GM19438 (cell line): Measurements from ENCODE around the gene CFAP157.

Experiments
- ATAC-seq: cut with Tn5 transposase; IDR thresholded peaks from one replicate; pipeline ENCODE4 v1.9.1; 2021; ENCODE audit warnings: low read depth; ENCODE audit not compliant: unreplicated experiment

Gene CFAP157

DNA sequence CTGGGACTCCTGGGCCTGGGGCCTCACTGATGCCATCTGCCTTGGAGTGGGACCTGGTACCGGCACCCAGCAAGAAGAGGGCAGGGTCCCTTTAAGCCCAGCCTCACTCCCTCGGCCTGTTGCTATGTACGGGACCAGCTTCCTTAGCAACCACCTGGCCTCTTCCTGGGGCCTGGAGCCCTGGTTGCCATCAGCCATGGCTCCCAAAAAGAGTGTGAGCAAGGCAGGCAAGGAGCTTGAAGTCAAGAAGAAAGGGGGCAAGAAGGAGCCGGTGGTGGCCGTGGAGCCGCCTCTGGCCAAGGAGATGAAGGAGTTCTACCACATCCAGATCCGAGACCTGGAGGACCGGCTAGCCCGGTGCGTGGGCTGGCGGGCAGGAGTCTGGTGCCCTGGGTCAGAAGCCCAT lies at the start of gene CFAP157:
Gene CFAP157, plus strand, starts transcription at position 153 of the 406 bp plus-strand sequence. Its CDS starts 44 bp downstream, at position 197.
- no peak for ATAC-seq

DNA sequence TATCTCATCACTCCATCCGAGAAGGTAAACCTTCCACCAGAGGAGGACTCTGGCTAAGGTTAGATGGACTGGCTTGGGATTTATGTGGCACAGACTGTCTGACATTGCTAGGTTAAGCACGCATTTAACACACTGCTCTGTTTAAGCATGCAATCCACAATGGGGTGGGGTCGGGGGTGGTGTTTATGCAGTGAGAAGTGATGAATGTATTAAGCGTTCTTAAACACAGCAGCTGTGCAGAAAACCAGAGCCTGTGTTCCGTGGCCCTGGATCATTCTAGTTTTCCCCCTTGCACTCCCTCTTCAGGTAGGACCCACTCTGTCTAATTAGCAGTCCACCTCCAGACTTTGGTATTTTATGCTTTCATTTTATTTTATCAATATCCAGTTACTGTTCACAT lies 48.4 kb upstream of the CFAP157 start:
- no peak for ATAC-seq

DNA sequence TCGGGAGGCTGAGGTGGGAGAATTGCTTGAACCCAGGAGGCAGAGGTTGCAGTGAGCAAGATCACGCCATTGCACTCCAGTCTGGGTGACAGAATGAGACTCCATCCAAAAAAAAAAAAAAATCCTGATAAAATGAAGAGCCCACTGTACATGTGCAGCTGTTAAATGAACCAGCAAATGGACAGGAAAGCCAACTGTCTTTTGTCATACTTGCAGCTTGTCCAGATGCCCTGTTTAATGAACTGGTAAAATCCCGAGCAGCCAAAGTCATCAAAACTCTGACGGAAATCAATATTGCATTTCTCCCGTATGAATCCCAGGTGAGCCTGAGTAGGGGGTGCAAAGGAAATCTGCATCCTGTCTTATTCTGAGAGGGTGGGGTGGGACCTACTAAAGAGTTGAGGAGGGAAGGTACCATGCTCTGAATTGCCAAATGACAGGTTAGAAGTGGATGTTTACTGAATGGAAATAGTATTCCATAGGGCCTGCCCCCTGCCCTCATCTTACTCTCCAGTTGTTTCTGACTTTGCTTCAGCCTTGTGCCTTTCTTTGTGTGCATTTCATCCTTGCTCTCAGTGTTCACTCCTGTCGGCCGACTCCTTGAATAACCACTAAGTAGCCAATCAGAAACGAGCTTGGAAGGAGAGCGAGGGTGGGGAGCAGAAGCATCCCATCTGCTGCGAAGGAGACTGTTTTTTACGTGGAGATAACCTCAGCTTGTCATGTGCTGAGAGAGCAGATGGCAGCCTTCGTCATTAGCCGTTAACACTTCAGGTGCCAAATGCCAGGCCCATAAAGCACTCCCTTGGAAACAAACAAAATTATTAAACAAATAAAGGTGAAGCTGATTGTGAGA lies 45.7 kb upstream of the CFAP157 start:
- no peak for ATAC-seq

DNA sequence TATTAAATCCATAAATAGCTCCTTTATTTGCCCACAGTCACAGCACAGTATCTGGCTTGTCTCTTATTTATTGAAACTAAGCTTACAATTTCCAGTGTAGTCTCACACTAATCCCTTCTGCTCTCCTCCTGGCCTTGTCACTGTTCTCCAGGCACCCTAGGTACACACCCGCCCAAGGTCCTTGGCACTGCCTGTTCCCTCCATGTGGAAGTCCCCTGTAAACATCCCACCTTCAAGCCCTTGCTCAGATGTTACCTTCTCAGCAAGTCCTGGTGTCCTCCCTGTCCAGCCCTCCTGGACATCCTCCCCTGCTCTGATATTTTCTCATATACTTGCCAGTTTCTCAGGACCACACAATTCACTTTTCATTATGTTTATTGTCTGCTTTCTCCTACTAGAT lies 44.2 kb upstream of the CFAP157 start:
- no peak for ATAC-seq

GRCh38 chr9:127664324-127664677 lies 42.5 kb upstream of the CFAP157 start:
- no peak for ATAC-seq

- no peak for ATAC-seq
Measured at GRCh38 chr9:127664678-127665507, 41.9 kb upstream of the CFAP157 start.

- ATAC-seq, result no peak
Measured at GRCh38 chr9:127667127-127667844, 39.5 kb upstream of the CFAP157 start.

DNA sequence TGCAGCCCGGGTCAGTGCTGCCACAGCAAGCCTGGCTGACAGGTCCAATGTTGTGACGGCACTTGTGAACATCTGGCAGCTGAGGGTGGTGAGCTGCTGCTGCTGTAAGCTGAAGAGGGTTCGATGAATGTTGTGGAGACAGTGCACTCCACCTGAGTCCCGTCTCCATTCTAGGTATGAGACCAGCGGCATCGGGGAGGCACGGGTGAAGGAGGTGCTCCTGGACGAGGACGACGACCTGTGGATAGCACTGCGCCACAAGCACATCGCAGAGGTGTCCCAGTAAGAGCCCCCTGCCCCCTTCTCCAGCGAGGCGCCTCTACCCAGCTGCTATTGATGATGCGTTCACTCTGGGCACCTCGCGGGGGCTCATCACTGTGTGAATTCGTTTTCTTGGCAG lies 38.9 kb upstream of the CFAP157 start:
- no peak for ATAC-seq

DNA sequence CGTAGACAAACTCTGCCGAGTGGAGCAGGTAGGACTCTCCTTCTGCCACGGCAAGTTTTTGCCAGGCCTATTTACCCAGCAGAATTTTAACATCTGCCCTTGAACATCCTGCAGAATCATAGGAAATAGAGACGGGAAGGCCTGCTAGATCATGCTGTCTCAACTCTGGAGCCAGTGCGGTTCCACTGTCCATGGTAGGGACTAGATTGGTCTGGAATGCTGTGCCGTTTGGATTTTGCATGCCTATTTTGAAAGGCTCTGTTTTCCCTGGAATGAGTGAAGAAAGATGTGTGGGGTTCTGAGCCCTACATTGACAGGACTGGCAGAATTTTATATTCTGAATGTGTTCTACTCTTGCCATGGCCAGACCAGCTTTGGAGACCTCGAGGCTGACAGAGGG lies 33.6 kb upstream of the CFAP157 start:
- no peak for ATAC-seq

GRCh38 chr9:127676638-127677037 lies 30.1 kb upstream of the CFAP157 start:
- no peak for ATAC-seq

DNA sequence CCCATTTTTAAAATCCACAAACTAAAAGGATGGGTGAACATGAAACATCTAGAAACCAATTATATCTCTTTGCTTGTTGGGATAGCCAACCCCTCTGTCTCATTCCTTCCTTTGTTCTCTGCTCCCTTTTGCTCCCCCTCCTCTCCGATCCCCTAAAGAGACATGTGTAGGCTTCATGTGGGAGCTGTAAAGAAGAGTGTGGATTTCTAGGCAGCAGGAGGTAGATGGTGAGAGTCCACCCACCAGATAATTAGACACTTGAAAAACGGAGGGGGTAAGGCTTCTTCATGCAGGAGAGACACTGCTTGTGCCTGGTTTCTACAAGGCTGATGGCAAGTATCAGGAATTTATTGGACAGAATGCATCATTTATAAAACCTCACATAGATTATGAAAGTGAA lies 27.3 kb upstream of the CFAP157 start:
- ATAC-seq, result no peak

DNA sequence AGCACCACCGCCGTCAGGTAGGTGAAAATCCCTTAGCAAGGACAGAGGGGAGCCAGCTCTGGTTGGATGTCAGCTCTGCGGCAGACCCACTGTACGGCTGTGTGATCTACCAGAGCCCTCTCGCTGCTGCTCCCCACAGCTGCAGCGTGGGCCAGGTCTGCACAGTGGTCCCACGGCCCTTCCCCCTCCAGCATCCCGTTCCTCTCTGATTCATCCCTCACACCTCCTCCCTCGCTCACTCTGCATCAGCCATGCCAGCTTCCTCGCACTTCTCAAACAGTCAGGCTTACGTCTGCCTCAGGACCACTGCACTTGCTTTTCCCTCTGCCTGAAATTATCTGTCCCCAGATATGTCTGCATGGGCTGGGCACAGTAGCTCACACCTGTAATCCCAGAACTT lies 26.6 kb upstream of the CFAP157 start:
- no peak for ATAC-seq

GRCh38 chr9:127680846-127681245 lies 25.9 kb upstream of the CFAP157 start:
- no peak for ATAC-seq

GRCh38 chr9:127682351-127683136 lies 24.2 kb upstream of the CFAP157 start:
- no peak for ATAC-seq

GRCh38 chr9:127683723-127684122 lies 23.1 kb upstream of the CFAP157 start:
- ATAC-seq, result no peak

DNA sequence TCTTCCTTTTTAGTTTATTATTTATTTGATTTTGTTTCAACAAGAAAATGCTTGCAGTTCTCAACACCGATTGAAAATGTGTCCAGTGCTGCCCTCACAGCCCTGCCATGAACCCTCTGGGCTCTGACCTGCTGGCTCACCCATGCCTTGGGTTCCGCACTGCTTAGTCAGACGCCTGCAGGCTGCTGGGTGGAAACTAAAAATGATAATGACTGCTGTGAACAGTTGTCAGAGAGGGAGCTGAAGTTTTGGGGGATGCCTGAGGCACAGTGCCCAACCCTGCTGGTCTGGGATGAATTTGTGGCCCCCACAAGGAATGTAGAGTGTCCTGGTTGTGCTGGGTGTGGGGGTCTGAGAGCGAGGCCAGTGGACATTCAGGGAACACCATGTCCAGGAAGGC lies 22.2 kb upstream of the CFAP157 start:
- no peak for ATAC-seq

DNA sequence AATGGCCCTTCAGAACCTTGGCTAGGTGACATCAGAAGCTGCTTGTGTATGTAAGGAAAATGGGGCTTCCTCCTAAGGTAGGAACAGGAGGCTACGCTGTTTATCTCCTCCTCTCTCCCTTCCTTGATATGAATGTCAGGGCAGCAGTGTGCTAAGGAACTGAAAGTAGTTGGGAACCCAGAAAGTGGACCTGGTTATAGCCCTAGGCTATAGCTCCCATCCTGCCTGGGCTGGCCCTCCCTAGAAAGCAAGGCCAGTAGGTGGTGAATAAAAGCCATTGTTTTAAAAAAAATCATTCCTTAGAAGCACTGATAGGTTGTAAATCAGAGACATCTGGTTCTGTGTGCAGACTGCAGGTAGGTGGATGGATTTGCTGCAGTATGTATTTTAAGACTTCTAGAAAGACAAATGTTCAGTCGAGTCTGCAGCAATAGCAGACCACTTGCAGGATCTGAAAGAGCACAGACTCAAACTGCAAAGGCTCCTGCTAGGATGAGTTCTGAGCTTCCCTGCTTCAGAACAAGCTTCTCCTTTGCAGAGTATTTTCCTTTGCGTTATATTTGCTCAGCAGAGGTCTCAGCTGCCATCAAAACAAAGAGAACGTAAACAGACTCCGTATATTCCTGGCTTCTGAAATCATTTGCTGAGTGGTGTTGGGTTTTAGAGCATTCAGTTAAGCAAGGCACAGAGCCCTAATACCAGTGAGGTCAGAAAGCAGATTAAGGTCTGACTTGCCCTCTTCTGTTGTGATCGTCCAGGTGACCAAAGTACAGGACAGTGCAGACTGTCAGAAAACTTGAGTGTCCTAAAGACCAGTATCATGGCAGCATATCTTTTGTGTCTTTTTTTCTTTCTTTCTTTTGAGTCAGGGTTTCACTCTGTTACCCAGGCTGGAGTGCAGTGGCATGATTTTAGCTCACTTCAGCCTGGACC lies 20.1 kb upstream of the CFAP157 start:
- ATAC-seq, result no peak

- no peak for ATAC-seq
Measured at GRCh38 chr9:127689329-127690000, 17.3 kb upstream of the CFAP157 start.

DNA sequence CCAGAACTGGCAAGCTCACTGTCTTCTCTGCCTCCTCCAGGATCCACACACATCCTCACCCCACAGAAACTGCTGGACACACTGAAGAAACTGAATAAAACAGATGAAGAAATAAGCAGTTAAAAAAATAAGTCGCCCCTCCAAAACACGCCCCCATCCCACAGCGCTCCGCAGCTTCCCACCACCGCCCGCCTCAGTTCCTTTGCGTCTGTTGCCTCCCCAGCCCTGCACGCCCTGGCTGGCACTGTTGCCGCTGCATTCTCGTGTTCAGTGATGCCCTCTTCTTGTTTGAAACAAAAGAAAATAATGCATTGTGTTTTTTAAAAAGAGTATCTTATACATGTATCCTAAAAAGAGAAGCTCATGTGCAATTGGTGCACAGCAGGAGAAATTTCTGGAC lies 16.1 kb upstream of the CFAP157 start:
- no peak for ATAC-seq
